GM21723 (cell line): Measurements from ENCODE around the gene C10orf67.
"Not testable (repeated sequence)": the region's sequence is repeated elsewhere in the genome, so short reads cannot be mapped to it uniquely, and the experiment has no call there.

Experiments
- ATAC-seq: cut with Tn5 transposase; IDR thresholded peaks from one replicate; pipeline ENCODE4 v1.9.1; 2021; ENCODE audit warnings: mild to moderate bottlenecking, moderate library complexity; ENCODE audit not compliant: unreplicated experiment

The C10orf67 gene

DNA sequence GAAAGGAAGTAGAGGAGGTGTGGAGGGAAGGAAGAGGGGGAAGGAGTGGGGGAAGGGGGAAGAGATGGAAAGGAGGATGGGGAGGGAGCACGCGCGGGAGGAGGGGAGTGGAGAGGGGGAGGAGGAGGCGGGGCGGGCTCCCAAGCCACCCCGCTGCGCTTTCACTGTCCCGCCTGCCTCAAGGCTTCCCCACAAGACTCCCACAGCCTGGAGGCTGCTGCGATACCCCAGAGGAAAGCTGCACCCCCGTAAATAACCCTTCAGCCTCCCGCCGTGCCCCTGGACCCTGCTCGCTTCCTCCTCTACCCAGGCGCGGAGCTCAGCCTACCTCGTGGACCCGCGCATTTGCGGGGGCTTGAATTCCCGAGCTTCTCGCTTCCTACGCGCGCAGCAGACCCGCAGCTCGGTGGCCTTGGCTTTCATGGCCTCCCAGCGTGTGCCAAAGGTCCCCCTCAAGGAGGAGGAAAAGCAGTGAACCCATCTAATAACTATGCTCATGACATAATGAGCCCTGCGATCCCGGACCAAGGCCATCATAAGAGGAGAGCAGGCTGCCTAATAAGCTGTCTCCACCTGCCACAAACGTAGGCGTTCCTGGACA, at the start of gene C10orf67:
Gene C10orf67, minus strand, starts transcription at position 557 of the 601 bp plus-strand sequence. Its CDS starts 23 bp downstream, at position 534.
- ATAC-seq: no peak

DNA sequence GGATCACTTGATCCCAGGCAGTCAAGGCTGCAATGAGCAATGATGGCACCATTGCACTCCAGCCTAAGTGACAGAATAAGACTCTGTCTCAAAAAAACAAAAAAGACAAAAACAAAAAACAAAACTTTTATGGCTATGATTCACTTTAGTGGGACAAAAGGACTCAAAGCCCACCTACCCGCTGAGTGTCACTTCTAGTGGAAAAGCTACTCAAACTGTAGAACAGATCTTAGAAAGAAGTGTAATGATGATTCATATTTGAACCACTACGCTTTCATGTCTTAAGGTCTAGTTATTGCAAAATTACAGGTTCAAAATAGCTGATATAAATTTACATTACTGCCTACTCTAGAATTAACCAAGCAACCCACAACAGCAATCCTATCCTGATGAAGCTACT, 47.2 kb upstream of the C10orf67 start:
- no peak for ATAC-seq

DNA sequence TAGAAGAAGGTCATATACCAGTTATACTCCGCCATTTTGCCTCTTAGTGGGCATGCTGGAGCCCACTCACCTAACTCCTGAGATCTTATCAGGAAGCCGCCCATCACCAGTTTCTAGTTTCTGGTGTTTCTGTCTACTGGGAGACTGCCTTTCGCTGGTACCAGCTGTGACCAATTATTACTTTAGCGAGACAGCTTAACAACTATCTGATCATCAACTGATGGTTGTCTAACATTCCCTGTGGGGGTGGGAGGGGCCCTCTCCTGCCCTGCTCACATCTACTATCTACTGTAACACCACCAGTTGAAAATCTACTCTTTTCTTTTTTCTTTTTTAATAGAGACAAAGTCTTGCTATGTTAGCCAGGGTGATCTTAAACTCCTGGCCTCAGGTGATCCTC, 46.2 kb upstream of the C10orf67 start:
- no peak for ATAC-seq

DNA sequence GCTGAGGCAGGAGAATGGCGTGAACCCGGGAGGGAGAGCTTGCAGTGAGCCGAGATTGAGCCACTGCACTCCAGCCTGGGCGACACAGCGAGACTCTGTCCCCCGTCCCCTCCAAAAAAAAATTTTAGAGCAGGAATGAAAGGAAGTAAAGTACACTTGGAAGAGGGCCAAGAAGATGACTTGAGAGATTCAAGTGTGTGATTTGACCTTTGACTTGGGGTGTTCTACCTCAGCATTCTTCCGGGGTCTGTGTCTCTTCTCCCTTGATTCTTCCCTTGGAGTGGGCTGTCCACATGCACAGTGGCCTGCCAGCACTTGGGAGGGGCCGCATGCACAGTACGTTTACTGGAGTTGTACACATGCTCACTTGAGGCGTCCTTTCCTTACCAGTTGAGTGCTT, 45.8 kb upstream of the C10orf67 start:
- ATAC-seq: not testable (repeated sequence)

DNA sequence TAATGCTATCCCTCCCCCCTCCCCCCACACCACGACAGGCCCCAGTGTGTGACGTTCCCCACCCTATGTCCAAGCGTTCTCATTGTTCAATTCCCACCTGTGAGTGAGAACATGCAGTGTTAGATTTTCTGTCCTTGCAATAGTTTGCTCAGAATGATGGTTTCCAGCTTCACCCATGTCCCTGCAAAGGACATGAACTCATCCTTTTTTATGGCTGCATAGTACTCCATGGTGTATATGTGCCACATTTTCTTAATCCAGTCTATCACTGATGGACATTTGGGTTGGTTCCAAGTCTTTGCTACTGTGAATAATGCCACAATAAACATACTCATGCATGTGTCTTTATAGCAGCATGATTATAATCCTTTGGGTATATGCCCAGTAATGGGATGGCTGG, 42.9 kb upstream of the C10orf67 start:
- not testable (repeated sequence) for ATAC-seq

DNA sequence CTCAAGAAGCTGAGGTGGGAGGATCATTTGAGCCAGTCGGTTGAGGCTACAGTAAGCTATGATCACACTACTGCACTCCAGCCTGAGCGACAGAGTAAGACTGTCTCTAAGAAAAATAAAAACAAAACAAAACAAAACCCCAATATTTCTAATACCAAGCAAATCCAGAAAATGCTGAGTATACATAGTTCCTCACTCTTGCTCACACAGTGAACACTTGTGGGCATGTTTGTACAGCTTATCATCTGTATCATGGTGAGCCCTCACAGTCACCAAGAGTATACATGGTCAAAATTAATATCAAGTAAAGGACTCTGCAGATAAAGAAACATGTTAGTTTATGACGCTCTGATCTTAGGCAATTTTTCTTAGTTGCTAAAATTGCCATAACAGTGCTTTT, 41.5 kb upstream of the C10orf67 start:
- no peak for ATAC-seq

GRCh38 chr10:23384364-23384763, 39.8 kb upstream of the C10orf67 start:
- ATAC-seq: no peak

DNA sequence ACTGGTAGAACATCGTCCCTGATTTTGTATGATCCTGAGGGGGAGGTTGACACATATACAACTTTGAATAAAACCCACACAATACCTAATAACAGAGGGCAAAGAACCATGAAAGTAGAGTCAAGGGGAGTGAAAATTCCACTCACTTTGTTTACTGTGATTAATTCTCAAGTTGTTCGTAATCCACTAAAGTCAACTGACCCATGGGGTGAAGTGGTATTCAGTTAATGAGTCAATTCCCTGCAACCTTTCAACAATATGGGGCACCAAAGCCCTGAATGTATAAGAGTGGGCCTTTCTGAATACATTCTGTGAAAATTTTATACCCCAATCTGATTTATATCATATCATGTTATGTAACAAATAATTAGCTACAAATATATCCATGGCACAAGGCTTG, 39.0 kb upstream of the C10orf67 start:
- no peak for ATAC-seq

DNA sequence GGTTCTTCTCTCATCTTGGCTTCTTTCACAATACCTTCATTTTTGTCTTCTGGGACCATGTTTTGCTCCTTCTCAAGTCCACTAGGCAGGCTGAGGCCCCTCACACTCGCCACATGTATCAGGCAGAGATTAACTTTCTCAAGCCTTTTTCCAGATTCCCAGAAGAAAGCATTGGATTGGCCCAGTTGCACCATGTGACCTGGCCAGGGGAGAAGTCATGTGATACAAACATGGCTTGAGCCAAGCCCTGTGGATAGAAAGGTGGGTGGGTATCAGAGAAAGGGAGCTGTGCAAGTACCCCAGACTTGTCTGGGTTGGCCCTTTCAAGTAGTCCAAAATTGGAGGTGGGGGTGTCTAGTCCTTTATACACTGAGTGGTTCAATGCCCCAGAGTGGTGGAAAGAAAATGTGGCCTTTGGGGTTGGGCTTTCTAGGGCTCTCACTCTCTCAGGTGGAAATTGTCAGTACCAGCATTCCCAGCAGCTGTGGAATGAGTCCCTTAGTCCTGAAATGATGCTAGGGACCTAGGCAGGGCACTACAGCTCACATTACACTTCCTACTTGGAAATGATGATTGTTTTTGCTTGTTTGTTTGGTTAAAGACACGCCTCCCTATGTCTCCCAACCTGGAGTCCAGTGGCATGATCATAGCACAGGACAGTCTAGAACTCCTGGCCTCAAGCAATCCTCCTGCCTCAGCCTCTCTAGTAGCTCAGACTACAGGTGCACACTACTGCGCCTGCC, 36.9 kb upstream of the C10orf67 start:
- ATAC-seq: no peak

- no peak for ATAC-seq
These were observed 35.1 kb upstream of the C10orf67 start for GRCh38 chr10:23379686-23380085.

DNA sequence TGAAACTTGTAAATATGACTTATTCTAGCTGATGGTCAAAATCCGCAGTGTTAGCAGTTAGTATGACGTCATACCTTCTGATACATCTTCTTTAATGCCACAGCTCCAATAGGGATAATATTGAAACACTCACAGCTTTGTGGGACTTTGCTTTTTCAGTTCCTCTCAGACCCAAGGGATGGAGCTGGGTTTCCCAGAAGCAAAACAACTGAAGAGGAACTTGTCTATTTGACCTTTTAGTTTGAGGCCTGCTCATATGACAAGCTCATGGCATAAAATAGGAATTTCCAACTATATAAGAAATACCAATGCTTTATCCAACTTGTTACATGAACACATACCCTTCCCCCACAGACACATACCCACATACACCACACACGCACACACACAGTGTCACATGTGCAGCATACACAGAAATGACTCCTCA, 31.6 kb upstream of the C10orf67 start:
- no peak for ATAC-seq

- ATAC-seq: no peak
These were observed 30.8 kb upstream of the C10orf67 start for GRCh38 chr10:23375366-23375765.

DNA sequence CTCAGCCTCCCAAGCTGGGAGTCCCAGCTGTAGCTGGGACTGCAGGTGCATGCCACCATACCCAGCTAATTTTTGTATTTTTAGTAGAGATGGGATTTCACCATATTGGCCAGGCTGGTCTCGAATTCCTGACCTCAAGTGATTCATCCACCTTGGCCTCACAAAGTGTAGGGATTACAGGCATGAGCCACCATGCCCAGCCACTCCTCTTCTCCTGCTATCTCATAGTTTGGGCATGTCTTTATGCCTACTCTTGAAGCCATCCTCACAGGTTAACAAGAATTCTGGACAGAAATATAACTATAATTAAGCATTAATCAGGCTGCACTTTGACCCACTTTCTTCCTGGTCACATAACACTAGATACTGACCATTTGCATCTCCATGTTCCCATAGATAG, 28.6 kb upstream of the C10orf67 start:
- ATAC-seq: no peak

- ATAC-seq: no peak
These were observed 26.5 kb upstream of the C10orf67 start for GRCh38 chr10:23371073-23371472.

GRCh38 chr10:23370106-23370505, 25.5 kb upstream of the C10orf67 start:
- no peak for ATAC-seq

- peak; percentile 79 for ATAC-seq
These were observed 24.4 kb upstream of the C10orf67 start for GRCh38 chr10:23368816-23369640.

DNA sequence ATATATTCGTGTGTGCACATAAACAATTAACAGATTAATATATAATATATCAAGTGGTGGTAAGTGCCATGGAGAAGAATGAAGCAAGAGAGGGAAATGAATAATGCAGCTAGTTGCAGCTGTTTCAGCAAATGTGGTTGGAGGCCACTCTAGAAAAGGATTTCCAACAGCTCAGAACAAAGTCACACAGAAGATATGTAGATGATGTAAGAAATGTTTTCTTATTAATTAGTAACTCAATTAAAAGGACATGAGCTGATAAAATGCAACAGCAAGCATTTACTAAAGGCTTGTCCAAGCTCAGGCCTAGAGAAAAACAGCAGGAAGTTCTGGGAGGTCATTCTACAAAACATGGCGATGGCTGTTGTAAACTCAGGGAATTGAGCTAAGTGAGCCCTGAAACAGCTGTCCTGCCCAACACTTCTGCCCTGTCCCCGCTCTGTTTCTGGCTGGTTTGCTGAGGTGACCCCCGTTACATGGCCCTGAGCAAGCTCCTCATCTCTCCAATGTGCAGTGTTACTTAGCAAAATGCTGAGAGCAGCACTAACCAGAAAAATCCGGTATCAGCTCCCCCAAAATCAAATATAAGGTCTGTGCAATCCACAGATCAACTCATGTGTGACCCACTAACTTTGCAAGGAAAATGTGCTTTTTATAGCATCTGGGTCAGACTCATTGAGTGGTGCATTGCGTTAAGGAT, 23.4 kb upstream of the C10orf67 start:
- ATAC-seq: no peak

DNA sequence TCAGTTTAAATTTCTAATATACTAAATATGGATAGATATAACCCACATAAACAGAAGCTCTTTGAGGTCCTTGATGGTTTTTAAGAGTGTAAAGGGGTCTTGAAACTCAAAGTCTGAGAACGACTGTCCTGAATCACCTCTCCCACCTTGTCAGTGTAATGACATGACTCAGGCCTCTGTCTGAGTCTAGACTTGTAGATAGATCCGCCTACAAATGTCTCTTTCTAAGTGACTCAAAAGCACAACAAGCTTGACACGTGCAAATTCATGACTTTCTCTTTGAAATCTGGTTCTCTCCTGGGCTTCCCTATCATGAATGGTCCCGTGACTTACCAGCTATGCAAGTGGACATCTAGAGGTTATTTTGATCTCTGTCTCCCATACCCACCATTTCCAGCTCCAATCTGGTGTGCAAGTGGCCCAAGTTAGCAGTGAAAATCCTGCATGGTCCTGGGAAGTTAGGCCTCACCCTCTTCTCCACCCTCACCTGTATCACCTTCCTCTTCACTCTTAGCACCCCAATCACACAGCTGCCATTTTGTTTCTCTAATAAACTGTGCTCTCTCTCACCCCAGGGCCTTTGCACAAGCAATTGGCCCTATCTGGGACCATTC, 20.9 kb upstream of the C10orf67 start:
- peak; percentile 46 for ATAC-seq

DNA sequence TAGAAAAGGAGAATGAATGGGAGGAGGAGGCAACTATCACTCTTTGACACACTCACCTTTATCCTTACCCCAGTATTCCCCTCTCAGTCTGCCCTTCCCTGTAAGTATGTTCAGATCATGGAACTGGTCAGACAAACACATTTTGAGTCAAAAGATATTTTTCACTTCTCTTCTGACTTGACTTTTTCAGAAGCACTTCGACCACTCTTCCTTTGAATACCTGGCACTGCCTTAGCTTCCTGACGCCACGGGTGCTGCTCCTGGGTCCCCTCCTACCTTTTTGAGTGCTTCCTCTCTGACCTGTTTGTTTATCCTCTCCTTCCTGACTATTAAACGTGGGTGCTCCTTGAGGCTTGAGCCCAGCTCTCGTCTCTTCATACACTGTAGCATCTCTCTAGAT, 19.8 kb upstream of the C10orf67 start:
- no peak for ATAC-seq

DNA sequence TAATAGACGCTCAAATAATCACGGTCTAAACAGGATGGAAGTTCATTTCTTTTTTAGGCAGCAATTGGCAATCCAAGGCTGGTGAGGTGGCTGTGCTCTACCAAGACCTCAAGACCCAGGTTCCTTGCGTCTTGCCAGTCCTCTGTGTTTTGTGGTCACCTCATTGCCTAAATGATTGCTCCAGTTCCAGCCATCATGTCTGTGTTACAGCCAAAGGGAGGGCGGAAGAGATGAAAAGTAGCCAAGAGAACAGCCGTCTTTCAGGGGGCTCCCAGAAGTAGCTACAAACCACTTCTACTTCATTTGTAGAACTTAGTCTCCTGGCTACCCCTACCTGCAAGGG, 19.2 kb upstream of the C10orf67 start:
- no peak for ATAC-seq
